Measurements from ENCODE around the gene GRIN3A.
"Not testable (repeated sequence)": the region's sequence is repeated elsewhere in the genome, so short reads cannot be mapped to it uniquely, and the experiment has no call there.

GRIN3A gene

GRCh38 chr9:101593345-101593744 is 145.1 kb downstream of the GRIN3A start:
- Histone ChIP-seq H3K9me3 (ENCODE audit: severe bottlenecking) (no peaks in the 10 kb centered on the region), H3K27ac (no peak overlapping the region)
- TF ChIP-seq CTCF (IDR thresholded peaks at IDR 0.05; ENCODE audit: low read depth, low read length): 0 out of 2 replicates have a peak, but pooled peaks have one; percentile 6

GRCh38 chr9:101592788-101593187 is 145.7 kb downstream of the GRIN3A start:
- H3K27ac ChIP-seq: no peak overlapping the region
- no peak for DNase-seq
- H3K4me3 ChIP-seq (ENCODE audit: low read depth, low read length): no peak overlapping the region

More at GRCh38 chr9:101593345-101593744, 145.1 kb downstream of the GRIN3A start:
- H3K36me3 ChIP-seq: no peaks in the 10 kb centered on the region
- no peak for DNase-seq
- no peaks in the 10 kb centered on the region for H3K27me3 ChIP-seq (ENCODE audit: insufficient read depth, low read depth, severe bottlenecking)
- no peak overlapping the region for H3K4me3 ChIP-seq (ENCODE audit: low read depth, low read length)

GRCh38 chr9:101591787-101592446 is 146.5 kb downstream of the GRIN3A start:
- Histone ChIP-seq H3K27ac (no peak overlapping the region), H3K36me3 (no peaks in the 10 kb centered on the region), H3K9me3 (ENCODE audit: severe bottlenecking) (no peaks in the 10 kb centered on the region), H3K27me3 (ENCODE audit: insufficient read depth, low read depth, severe bottlenecking) (no peaks in the 10 kb centered on the region), H3K4me3 (ENCODE audit: low read depth, low read length) (no peak overlapping the region)
- TF ChIP-seq CTCF (IDR thresholded peaks at IDR 0.05; ENCODE audit: low read depth, low read length): no peak
- DNase-seq: no peak

More at GRCh38 chr9:101592788-101593187, 145.7 kb downstream of the GRIN3A start:
- H3K27me3 ChIP-seq (ENCODE audit: insufficient read depth, low read depth, severe bottlenecking): no peaks in the 10 kb centered on the region
- H3K9me3 ChIP-seq (ENCODE audit: severe bottlenecking): no peaks in the 10 kb centered on the region
- no peak for TF ChIP-seq CTCF (IDR thresholded peaks at IDR 0.05; ENCODE audit: low read depth, low read length)
- H3K36me3 ChIP-seq: no peaks in the 10 kb centered on the region

- TF ChIP-seq CTCF (IDR thresholded peaks at IDR 0.05; ENCODE audit: low read depth, low read length): no peak
- H3K27ac ChIP-seq: no peak overlapping the region
- no peak overlapping the region for H3K4me3 ChIP-seq (ENCODE audit: low read depth, low read length)
- no peak for DNase-seq
- H3K9me3 ChIP-seq (ENCODE audit: severe bottlenecking): no peaks in the 10 kb centered on the region
- no peaks in the 10 kb centered on the region for H3K36me3 ChIP-seq
- H3K27me3 ChIP-seq (ENCODE audit: insufficient read depth, low read depth, severe bottlenecking): no peaks in the 10 kb centered on the region
These were observed 147.5 kb downstream of the GRIN3A start for GRCh38 chr9:101590901-101591300.

GRCh38 chr9:101590074-101590473 is 148.4 kb downstream of the GRIN3A start:
- H3K4me3 ChIP-seq (ENCODE audit: low read depth, low read length); H3K36me3 ChIP-seq; H3K27ac ChIP-seq; H3K9me3 ChIP-seq (ENCODE audit: severe bottlenecking); H3K27me3 ChIP-seq (ENCODE audit: insufficient read depth, low read depth, severe bottlenecking); DNase-seq: not testable (repeated sequence)

- no peak overlapping the region for H3K4me3 ChIP-seq (ENCODE audit: low read depth, low read length)
- DNase-seq: no peak
- no peaks in the 10 kb centered on the region for H3K9me3 ChIP-seq (ENCODE audit: severe bottlenecking)
- no peaks in the 10 kb centered on the region for H3K36me3 ChIP-seq
- no peak for TF ChIP-seq CTCF (IDR thresholded peaks at IDR 0.05; ENCODE audit: low read depth, low read length)
- H3K27me3 ChIP-seq (ENCODE audit: insufficient read depth, low read depth, severe bottlenecking): no peaks in the 10 kb centered on the region
- no peak overlapping the region for H3K27ac ChIP-seq
These were observed 151.0 kb downstream of the GRIN3A start for GRCh38 chr9:101587332-101588043.

Measured in WERI-Rb-1 (cell line).